Body of pancreas (tissue), 4 donors: ENCODE results near the gene RPS14. TPM values are rescaled to one million over a fixed set of nuclear protein-coding genes. Genes with fewer than 3 reads are reported as not detected.

ENCODE experiments used
- ATAC-seq: fragments of 150-250 bp; one replicate; pipeline ENCODE4 v1.9.1; 2016
- DNase-seq, 4 donors: peaks; one replicate each; pipeline ENCODE4 v3.0.0-alpha.2; 2019
- H3K27ac ChIP-seq, 4 donors: fragments of 200-600 bp; sonication (generic); 1 replicate in 3 of 4; 2 replicates in 1 of 4; pipeline versions ENCODE4 v1.5.1 to v1.6.1; 2016 to 2019; ENCODE audit warnings: mild to moderate bottlenecking in 1 of 4, mixed read lengths in 1 of 4, moderate library complexity in 1 of 4
- H3K27me3 ChIP-seq, 2 donors: fragments of 200-600 bp; sonication (generic); one replicate each; pipeline ENCODE4 v1.6.0; 2016; ENCODE audit warnings: mild to moderate bottlenecking in 1 of 2
- H3K36me3 ChIP-seq, 2 donors: fragments of 200-600 bp; sonication (generic); replicated peaks in 1 of 2; 2 replicates each; pipeline ENCODE4 v1.5.1; 2016; ENCODE audit warnings: low read depth in 2 of 2; ENCODE audit not compliant: insufficient read depth in 1 of 2
- H3K4me1 ChIP-seq: fragments of 200-600 bp; sonication (generic); one replicate; pipeline ENCODE4 v1.6.0; 2016
- H3K4me3 ChIP-seq, 2 donors: fragments of 200-600 bp; sonication (generic); 1 replicate in 1 of 2; 2 replicates in 1 of 2; pipeline ENCODE4 v1.5.1; 2016 to 2019
- H3K9me3 ChIP-seq, 3 donors: fragments of 200-600 bp; sonication (generic); 1 replicate in 2 of 3; 2 replicates in 1 of 3; pipeline ENCODE4 v1.5.1; 2016
- POLR2A ChIP-seq, 3 donors: fragments of 450-650 bp; IDR thresholded peaks; one replicate each; pipeline ENCODE4 v1.6.1; 2016; ENCODE audit warnings: antibody characterized with exemption in 3 of 3, mild to moderate bottlenecking in 2 of 3
- WGBS, 2 donors: methylation state at CpG; one replicate each; pipeline ENCODE4 v1.1.5; 2017; 5-methylcytosine and 5-hydroxymethylcytosine counted together
- intact Hi-C: fragments of 100-400 bp; cut with DNase I; formaldehyde crosslinking; loops from one replicate; pipeline ENCODE4 v1.15.1; 2023
- total RNA-seq, 2 donors: library from RNA; depleted of rRNA; stranded (reverse); fragments of >200 nt; gene quantifications; one replicate each; pipeline ENCODE4 v1.1.0, GENCODE V29; 2016
- TF ChIP-seq, protein P1 (sequence below), 7 experiments: fragments of 450-650 bp in 4 of 7; fragments of 200-600 bp in 3 of 7; sonication (generic) in 3 of 7; IDR thresholded peaks; one replicate each; pipeline ENCODE4 v1.5.1; 2016 to 2019; ENCODE audit warnings: antibody characterized with exemption in 7 of 7

RPS14 gene
- total RNA-seq, 2 donors from 2014 or later = 1,348 to 2,916 TPM

DNA sequence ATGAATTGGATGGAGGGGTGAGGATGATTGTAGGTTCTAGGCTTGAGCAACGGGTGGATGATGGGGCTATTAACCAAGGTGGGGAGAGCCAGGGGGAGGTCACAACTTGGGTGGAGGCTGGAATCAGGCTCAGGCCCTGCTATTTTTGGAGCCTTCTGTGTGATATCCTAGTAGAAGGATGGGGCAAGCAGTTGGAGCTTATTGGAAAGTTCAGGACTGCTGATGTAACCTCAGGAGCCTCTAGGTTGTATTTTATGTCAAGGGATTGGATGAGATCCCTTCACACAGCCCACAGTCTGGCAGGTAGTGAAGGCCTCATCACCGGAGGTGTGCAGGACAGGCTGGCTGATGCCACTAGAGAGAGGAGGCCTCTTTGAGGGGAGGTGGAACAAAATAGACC lies 11.2 kb upstream of the RPS14 start:
- Histone ChIP-seq H3K27ac (no peak overlapping the region), H3K27me3 (no peaks in the 10 kb centered on the region), H3K9me3 (no peaks in the 10 kb centered on the region), H3K4me3 (no peak overlapping the region), H3K4me1 (peaks cover 7% of the 10 kb centered on the region), H3K36me3 (no peaks in the 10 kb centered on the region)
- DNase-seq = no peak
- no peak for ATAC-seq
- intact Hi-C loops = loop anchor here (2.0 kb wide), 1 partner anchor 66 kb away; no protein-coding TSS in a partner anchor
- no peak for TF ChIP-seq POLR2A (IDR thresholded peaks at IDR 0.05)
- TF ChIP-seq, protein P1, sequence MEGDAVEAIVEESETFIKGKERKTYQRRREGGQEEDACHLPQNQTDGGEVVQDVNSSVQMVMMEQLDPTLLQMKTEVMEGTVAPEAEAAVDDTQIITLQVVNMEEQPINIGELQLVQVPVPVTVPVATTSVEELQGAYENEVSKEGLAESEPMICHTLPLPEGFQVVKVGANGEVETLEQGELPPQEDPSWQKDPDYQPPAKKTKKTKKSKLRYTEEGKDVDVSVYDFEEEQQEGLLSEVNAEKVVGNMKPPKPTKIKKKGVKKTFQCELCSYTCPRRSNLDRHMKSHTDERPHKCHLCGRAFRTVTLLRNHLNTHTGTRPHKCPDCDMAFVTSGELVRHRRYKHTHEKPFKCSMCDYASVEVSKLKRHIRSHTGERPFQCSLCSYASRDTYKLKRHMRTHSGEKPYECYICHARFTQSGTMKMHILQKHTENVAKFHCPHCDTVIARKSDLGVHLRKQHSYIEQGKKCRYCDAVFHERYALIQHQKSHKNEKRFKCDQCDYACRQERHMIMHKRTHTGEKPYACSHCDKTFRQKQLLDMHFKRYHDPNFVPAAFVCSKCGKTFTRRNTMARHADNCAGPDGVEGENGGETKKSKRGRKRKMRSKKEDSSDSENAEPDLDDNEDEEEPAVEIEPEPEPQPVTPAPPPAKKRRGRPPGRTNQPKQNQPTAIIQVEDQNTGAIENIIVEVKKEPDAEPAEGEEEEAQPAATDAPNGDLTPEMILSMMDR (IDR thresholded peaks at IDR 0.05) = no peak
- WGBS, 2 donors = 44 to 83% methylated on average over 2 of the region's 2 CpGs

DNA sequence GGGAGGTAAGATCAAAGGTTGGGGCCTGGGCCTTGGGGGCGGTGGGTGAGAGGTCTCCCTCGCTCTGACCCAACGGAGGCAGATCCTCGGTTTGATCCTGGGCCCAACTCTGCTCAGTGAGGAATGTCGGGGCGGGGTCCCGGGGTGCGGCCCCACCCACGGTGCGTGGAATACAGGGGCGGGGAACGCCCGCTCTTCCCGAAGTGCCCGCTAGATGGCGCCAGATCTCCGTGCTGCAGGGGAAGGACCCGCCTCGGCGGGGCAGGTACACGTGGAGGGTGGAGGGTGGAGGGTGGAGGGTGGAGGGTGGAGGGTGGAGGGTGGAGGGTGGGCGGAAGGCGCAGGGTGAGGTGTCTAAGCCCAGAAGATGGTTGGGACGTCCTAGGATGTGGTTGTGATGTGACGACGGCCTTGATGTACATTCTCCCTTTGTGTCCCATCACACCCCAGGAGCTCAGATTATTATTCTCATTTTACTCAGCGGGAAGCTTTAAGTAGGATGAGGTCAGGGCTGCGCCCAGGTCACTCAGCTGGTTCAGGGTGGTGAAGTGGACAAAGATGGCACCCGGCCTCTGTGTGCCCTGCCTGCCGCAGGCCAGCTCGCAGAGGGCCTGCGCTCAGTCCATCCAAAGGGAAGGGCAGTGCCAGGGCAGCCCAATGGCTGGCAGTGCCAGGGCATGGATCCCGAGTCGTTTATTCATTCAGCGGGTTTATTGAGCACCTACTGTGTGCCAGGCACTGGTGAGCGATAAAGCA lies 9.4 kb upstream of the RPS14 start:
- H3K36me3 ChIP-seq = no peaks in the 10 kb centered on the region
- no peak overlapping the region for H3K27ac ChIP-seq
- WGBS, 2 donors = 14 to 43% methylated on average over 12 to 36 of the region's 36 CpGs
- DNase-seq (peak; percentile 74 to 84 (median 80)), ATAC-seq (peak; percentile 94)
- no peak for TF ChIP-seq POLR2A (IDR thresholded peaks at IDR 0.05)
- TF ChIP-seq, protein P1 (IDR thresholded peaks at IDR 0.05) = peak; percentile 82 to 92 (median 89)
- intact Hi-C loops = loop anchor here (5.0 to 10.0 kb wide), 2 partner anchors 83 to 196 kb away; no protein-coding TSS in a partner anchor
- no peak overlapping the region for H3K4me3 ChIP-seq
- H3K9me3 ChIP-seq = no peaks in the 10 kb centered on the region
- no peaks in the 10 kb centered on the region for H3K27me3 ChIP-seq
- peaks cover 3% of the 10 kb centered on the region for H3K4me1 ChIP-seq

DNA sequence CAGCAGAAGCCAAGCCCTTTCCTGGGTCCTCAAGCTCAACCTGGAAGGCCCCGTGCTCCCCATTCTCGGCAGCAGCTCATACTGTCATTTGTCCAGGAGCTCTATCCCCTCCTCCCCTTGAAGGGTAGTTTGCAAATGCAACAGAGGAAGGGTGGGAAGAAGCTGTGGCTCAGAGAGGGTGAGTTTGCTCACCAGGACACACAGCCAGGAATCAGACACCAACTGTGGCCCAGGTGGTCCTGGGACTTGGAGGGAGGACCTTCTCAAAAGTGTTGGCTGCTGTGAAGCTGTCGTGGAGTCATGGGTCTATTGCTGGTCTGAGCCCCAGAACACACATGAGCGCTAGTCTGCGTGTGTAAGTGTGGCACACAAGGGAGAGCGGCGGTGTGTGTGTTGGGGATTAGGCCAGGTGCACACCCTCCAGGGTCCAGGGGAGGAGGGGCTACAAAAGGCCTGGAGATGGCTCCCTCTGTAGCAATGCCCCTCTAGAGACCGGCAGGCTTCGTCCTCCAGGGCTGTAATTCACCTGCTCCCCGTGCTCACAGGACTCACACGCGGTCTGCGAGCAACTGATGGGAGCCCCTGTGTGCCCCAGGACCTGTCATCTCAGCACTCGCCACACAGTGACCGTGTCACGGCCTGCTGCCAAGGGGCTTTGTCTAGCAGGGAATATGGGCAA lies 8.2 kb upstream of the RPS14 start:
- Histone ChIP-seq H3K9me3 (no peaks in the 10 kb centered on the region), H3K27me3 (no peaks in the 10 kb centered on the region), H3K4me1 (peaks cover 3% of the 10 kb centered on the region), H3K27ac (no peak overlapping the region), H3K36me3 (no peaks in the 10 kb centered on the region), H3K4me3 (no peak overlapping the region)
- intact Hi-C loops = loop anchor here (5.0 to 10.0 kb wide), 2 partner anchors 85 to 197 kb away; no protein-coding TSS in a partner anchor
- ATAC-seq (no peak), DNase-seq (no peak)
- 76 to 86% methylated on average over 15 of the region's 16 CpGs for WGBS, 2 donors
- TF ChIP-seq POLR2A (IDR thresholded peaks at IDR 0.05) = no peak
- TF ChIP-seq, protein P1 (IDR thresholded peaks at IDR 0.05) = no peak

DNA sequence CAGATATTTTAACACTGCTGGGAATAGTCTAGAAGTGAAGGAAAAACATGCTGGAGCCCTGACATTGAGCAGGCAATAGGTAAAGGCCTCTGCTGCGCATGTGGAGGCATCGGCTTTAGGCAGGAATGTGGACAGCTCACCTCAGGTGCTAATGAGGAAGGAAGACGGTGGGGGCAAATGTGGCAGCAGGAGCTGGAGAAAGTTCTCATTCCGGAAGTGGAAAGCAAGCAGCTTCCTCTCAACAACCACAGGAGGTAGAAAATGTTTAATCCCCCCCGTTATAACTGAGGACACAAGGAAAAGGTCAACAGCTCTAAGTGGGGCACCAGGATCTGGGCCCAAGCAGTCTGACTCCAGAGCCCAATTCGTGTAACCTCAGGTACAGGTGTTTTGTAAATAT lies 7.6 kb upstream of the RPS14 start:
- H3K4me1 ChIP-seq = peaks cover 3% of the 10 kb centered on the region
- WGBS, 2 donors = 30 to 61% methylated on average over 6 of the region's 6 CpGs
- H3K36me3 ChIP-seq = no peaks in the 10 kb centered on the region
- no peaks in the 10 kb centered on the region for H3K9me3 ChIP-seq
- ATAC-seq (no peak), DNase-seq (no peak)
- H3K4me3 ChIP-seq = no peak overlapping the region
- no peaks in the 10 kb centered on the region for H3K27me3 ChIP-seq
- TF ChIP-seq, protein P1 (IDR thresholded peaks at IDR 0.05) = no peak
- TF ChIP-seq POLR2A (IDR thresholded peaks at IDR 0.05) = no peak
- intact Hi-C loops = loop anchor here (5.0 to 10.0 kb wide), 2 partner anchors 85 to 198 kb away; no protein-coding TSS in a partner anchor
- H3K27ac ChIP-seq = no peak overlapping the region
